GM19043 (cell line): ENCODE data around the gene SOX18.
"Not testable (repeated sequence)": the region's sequence is repeated elsewhere in the genome, so short reads cannot be mapped to it uniquely, and the experiment has no call there.

Experiments
- ATAC-seq: cut with Tn5 transposase; IDR thresholded peaks from one replicate; pipeline ENCODE4 v1.9.1; 2021; ENCODE audit warnings: low read depth; ENCODE audit not compliant: unreplicated experiment

The SOX18 gene

GRCh38 chr20:64049060-64049877, at the start of gene SOX18:
Gene SOX18 (minus strand): TSS chr20:64049639. CDS start chr20:64049516, 123 bp downstream.
- no peak for ATAC-seq

GRCh38 chr20:64098471-64099013, 49.1 kb upstream of the SOX18 start:
- no peak for ATAC-seq

- ATAC-seq: no peak
Observed at GRCh38 chr20:64096535-64096934, 47.1 kb upstream of the SOX18 start.

GRCh38 chr20:64095927-64096326, 46.5 kb upstream of the SOX18 start:
- no peak for ATAC-seq

GRCh38 chr20:64095455-64095854, 46.0 kb upstream of the SOX18 start:
- ATAC-seq: no peak

- ATAC-seq: no peak
Observed at GRCh38 chr20:64093013-64093503, 43.6 kb upstream of the SOX18 start.

- no peak for ATAC-seq
Observed at GRCh38 chr20:64092258-64093012, 43.0 kb upstream of the SOX18 start.

- ATAC-seq: no peak
Observed at GRCh38 chr20:64091770-64092169, 42.3 kb upstream of the SOX18 start.

- no peak for ATAC-seq
Observed at GRCh38 chr20:64091340-64091739, 41.9 kb upstream of the SOX18 start.

GRCh38 chr20:64090165-64090564, 40.7 kb upstream of the SOX18 start:
- no peak for ATAC-seq

- ATAC-seq: not testable (repeated sequence)
Observed at GRCh38 chr20:64088586-64088985, 39.1 kb upstream of the SOX18 start.

GRCh38 chr20:64087226-64087825, 37.9 kb upstream of the SOX18 start:
- ATAC-seq: not testable (repeated sequence)

GRCh38 chr20:64086801-64087200, 37.4 kb upstream of the SOX18 start:
- no peak for ATAC-seq

GRCh38 chr20:64084685-64085152, 35.3 kb upstream of the SOX18 start:
- ATAC-seq: no peak

- no peak for ATAC-seq
Observed at GRCh38 chr20:64083804-64084684, 34.6 kb upstream of the SOX18 start, which contains the start of gene LKAAEAR1. Gene LKAAEAR1 (minus strand): TSS chr20:64084398. CDS start chr20:64084219, 179 bp downstream.

- ATAC-seq: no peak
Observed at GRCh38 chr20:64083378-64083803, 34.0 kb upstream of the SOX18 start.

- no peak for ATAC-seq
Observed at GRCh38 chr20:64082820-64083377, 33.5 kb upstream of the SOX18 start.

- ATAC-seq: no peak
Observed at GRCh38 chr20:64082126-64082731, 32.8 kb upstream of the SOX18 start.

GRCh38 chr20:64081624-64081964, 32.2 kb upstream of the SOX18 start:
- ATAC-seq: no peak
